ENCODE data around the gene NDUFA12. TPM values are rescaled to one million over a fixed set of nuclear protein-coding genes. Genes with fewer than 3 reads are reported as not detected.
"Not testable (repeated sequence)": the region's sequence is repeated elsewhere in the genome, so short reads cannot be mapped to it uniquely, and the experiment has no call there.

The NDUFA12 gene
- total RNA-seq, 1 experiment from 2014 or later: 89.0 TPM

DNA sequence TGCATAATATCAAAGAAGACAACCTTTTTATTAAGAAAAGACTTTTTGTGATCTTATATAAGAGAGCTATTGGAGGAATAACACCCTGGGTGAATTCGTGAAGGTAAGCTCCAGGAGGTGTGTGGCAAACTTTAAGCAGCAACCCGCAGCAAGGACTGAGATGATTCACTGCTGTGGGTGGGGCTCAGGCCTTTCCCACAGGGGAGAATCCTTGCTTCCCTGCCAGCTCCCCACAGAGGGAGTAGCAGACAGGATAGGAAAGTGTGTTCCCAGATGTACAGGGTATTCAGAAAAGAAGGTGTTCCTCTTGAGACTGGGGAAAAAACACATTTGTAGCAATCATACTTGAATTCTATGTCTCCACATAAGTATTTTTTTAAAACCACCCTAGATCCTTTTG lies 9.2 kb downstream of the NDUFA12 start:
- Histone ChIP-seq H3K36me3 (replicated peaks; ENCODE audit: control insufficient read depth, insufficient read depth, low read length) (peaks cover 2% of the 10 kb centered on the region), H3K4me3 (ENCODE audit: insufficient read depth, low read depth, low read length) (no peak overlapping the region), H3K27me3 (ENCODE audit: control insufficient read depth, insufficient read depth, low read length) (no peaks in the 10 kb centered on the region)
- DNase-seq: no peak

DNA sequence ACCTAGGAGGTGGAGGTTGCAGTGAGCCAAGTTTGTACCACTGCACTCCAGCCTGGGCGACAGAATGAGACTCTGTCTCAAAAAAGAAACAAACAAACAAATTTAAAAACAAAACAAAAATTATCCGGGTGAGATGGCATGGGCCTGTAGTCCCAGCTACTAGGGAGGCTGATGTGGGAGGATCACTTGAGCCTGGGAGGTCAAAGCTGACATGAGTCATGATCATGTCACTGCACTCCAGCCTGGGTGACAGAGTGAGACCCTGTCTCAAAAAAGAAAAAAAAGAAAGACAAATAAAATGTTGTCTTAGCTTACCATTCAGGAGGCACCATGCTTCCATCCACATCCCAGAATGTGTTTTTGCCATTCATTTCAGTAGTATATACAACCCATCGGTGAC lies 9.6 kb downstream of the NDUFA12 start:
- H3K27me3 ChIP-seq (ENCODE audit: control insufficient read depth, insufficient read depth, low read length); H3K36me3 ChIP-seq (replicated peaks; ENCODE audit: control insufficient read depth, insufficient read depth, low read length); DNase-seq; H3K4me3 ChIP-seq (ENCODE audit: insufficient read depth, low read depth, low read length): not testable (repeated sequence)

DNA sequence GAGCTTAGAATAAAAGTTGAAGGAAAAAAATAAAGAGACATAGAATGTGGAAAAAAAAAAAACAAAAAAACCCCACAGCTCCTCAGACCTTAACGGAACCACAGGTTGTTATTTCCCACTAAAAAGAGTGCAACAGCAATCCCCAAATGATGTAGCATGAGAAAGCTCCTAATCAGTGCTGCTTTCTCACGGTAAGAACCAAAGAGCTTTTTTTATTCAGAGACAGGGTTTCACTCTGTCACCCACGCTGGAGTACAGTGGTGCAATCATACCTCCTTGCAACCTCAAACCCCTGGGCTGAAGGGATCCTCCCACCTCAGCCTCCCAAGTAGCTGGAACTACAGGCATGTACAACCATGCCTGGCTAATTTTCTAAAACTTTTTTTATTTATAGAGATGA lies 13.3 kb downstream of the NDUFA12 start:
- DNase-seq: no peak
- no peaks in the 10 kb centered on the region for H3K27me3 ChIP-seq (ENCODE audit: control insufficient read depth, insufficient read depth, low read length)
- H3K36me3 ChIP-seq (replicated peaks; ENCODE audit: control insufficient read depth, insufficient read depth, low read length): peaks cover 2% of the 10 kb centered on the region

DNA sequence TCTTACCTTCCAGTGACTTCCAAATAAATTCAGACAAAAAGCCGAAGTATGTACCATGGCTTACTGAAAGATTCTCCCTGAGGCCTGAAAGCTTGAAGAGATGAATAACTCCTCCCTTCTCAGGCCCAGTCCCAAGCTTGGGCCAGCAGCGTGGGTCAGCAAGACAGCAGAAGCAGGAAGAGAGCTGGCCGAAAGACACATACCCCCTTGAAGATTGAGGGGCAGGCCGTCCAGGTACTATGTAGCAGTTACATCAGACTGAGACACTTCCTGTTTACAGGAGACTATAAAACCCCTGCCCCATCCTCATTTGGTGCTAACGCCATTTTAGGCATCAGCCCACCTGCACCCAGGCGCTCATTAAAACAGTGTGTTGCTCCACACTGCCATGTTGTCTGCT lies 15.0 kb downstream of the NDUFA12 start:
- H3K4me3 ChIP-seq (ENCODE audit: insufficient read depth, low read depth, low read length): no peak overlapping the region
- DNase-seq: no peak
- no peaks in the 10 kb centered on the region; the same call in 1 of the 2 replicates for H3K36me3 ChIP-seq (replicated peaks; ENCODE audit: control insufficient read depth, insufficient read depth, low read length)
- H3K27me3 ChIP-seq (ENCODE audit: control insufficient read depth, insufficient read depth, low read length): no peaks in the 10 kb centered on the region

More for the DNA sequence above, 13.3 kb downstream of the NDUFA12 start:
- H3K4me3 ChIP-seq (ENCODE audit: insufficient read depth, low read depth, low read length): no peak overlapping the region

DNA sequence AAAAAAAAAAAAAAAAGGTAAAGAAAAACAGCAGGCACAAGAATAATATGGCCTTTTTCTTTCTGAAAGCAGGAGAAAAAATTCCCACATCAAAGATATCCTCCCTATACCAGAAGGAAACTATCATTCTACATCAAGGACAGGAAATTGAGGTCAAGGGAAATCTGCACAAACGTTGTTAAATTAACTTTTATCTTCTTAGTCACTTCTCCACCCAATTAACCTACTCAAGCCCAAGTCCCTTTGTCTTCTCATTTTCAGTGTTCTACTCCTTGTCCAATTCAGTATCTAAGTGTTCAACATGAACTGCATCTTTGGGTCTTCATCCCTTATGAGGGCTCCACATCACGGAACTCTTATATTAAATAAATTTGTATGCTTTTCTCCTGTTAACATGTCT lies 15.7 kb downstream of the NDUFA12 start:
- no peak for DNase-seq
- Histone ChIP-seq H3K36me3 (replicated peaks; ENCODE audit: control insufficient read depth, insufficient read depth, low read length) (no peaks in the 10 kb centered on the region; the same call in 1 of the 2 replicates), H3K27me3 (ENCODE audit: control insufficient read depth, insufficient read depth, low read length) (no peaks in the 10 kb centered on the region), H3K4me3 (ENCODE audit: insufficient read depth, low read depth, low read length) (no peak overlapping the region)

DNA sequence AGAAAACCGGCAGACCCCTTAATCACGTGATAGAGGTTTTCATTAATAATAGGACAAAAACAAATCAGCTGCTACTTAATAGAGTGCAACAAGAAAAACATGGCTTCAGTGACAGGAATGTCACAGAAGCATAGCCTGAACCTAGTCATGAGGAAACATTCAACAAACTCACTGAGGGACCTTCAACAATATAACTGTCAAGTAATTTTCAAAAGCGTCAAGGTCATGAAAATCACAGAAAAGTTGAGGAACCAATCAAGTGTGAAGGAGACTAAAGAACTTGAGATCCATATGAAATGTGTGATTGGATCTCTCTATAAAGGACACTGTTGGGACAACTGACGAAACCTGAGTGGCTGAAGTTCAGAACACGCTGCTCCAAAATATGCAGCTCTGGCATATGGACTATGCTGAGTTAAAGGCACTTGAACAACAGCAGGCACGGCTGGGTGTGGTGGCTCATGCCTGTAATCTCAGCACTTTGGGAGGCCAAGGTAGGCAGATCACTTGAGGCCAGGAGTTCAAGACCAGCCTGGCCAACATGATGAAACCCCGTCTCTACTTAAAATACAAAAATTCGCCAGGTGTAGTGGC lies 16.3 kb downstream of the NDUFA12 start:
- DNase-seq: no peak
- Histone ChIP-seq H3K36me3 (replicated peaks; ENCODE audit: control insufficient read depth, insufficient read depth, low read length) (no peaks in the 10 kb centered on the region; the same call in 1 of the 2 replicates), H3K4me3 (ENCODE audit: insufficient read depth, low read depth, low read length) (no peak overlapping the region), H3K27me3 (ENCODE audit: control insufficient read depth, insufficient read depth, low read length) (no peaks in the 10 kb centered on the region)

DNA sequence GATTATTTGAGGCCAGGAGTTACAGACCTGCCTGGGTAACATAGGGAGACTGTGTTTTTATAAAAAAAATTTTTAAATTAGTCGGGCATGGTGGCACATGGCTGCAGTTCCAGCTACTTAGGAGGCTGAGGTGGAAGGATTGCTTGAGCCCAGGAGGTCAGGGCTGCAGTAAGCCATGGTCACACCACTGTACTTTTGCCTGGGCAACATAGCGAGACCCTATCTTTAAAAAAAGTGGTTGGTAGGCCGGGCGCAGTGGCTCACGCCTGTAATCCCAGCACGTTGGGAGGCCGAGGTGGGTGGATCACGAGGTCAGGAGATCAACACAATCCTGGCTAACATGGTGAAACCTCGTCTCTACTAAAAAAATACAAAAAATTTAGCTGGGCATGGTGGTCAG lies 18.4 kb downstream of the NDUFA12 start:
- H3K4me3 ChIP-seq (ENCODE audit: insufficient read depth, low read depth, low read length); H3K27me3 ChIP-seq (ENCODE audit: control insufficient read depth, insufficient read depth, low read length); H3K36me3 ChIP-seq (replicated peaks; ENCODE audit: control insufficient read depth, insufficient read depth, low read length); DNase-seq: not testable (repeated sequence)

DNA sequence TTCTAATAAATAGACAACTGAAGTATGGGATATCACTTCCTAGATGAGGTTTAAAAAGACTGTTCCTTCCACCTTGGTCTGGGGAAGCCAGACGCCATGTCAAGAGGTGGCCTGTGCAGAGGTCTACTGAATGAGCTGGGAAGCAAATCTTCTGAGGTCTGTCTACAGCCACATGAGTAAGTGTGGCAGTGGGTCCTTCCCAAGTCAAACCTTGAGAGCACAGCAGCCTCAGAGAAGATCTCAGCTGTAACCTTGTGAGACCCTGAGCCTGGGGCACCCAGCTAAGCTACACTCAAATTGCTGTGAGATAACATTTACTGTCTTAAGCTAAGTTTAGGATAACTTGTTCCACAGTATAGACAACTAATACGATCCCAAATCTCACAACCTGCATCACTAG lies 20.2 kb downstream of the NDUFA12 start:
- Histone ChIP-seq H3K27me3 (ENCODE audit: control insufficient read depth, insufficient read depth, low read length) (no peaks in the 10 kb centered on the region), H3K4me3 (ENCODE audit: insufficient read depth, low read depth, low read length) (no peak overlapping the region), H3K36me3 (replicated peaks; ENCODE audit: control insufficient read depth, insufficient read depth, low read length) (no peaks in the 10 kb centered on the region; the same call in 1 of the 2 replicates)
- no peak for DNase-seq

DNA sequence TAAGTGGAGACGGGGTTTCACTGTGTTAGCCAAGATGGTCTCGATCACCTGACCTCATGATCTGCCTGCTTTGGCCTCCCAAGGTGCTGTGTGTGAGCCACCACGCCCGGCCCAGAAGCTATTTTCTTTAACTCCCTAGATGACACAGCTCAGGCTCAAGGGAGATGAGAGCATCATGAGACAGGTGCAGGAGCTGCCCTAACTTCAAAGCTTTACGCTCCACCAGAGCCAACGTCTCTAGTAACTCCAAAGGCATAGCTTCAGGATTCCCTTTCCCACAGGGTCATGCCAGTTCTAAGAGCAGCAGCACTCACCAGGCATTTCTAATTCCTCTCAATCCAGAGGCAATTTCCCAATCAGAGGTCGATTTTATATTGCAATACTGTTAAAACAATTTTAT lies 21.0 kb downstream of the NDUFA12 start:
- no peak overlapping the region for H3K4me3 ChIP-seq (ENCODE audit: insufficient read depth, low read depth, low read length)
- no peak for DNase-seq
- no peaks in the 10 kb centered on the region for H3K27me3 ChIP-seq (ENCODE audit: control insufficient read depth, insufficient read depth, low read length)
- no peaks in the 10 kb centered on the region; the same call in 1 of the 2 replicates for H3K36me3 ChIP-seq (replicated peaks; ENCODE audit: control insufficient read depth, insufficient read depth, low read length)

DNA sequence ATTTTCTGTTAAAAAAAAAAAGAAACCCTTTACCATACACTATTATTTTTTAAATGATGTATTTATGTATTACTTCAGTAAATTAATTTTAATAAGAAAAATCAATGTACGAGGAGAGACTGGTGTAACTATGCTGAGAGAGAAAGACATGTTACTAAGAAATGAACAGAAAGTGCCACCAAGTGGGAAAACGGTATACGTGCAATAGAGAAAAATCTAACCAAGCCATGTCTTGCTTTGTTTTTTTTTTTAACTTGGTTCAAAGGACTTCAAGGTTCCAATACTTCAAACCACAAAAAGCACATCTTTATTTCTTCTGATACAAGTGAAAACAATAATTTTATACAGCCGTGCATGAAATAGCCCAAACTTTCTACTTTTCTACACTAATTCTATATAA lies 22.9 kb downstream of the NDUFA12 start:
- Histone ChIP-seq H3K27me3 (ENCODE audit: control insufficient read depth, insufficient read depth, low read length) (no peaks in the 10 kb centered on the region), H3K36me3 (replicated peaks; ENCODE audit: control insufficient read depth, insufficient read depth, low read length) (no peaks in the 10 kb centered on the region; the same call in 1 of the 2 replicates), H3K4me3 (ENCODE audit: insufficient read depth, low read depth, low read length) (no peak overlapping the region)
- DNase-seq: no peak

DNA sequence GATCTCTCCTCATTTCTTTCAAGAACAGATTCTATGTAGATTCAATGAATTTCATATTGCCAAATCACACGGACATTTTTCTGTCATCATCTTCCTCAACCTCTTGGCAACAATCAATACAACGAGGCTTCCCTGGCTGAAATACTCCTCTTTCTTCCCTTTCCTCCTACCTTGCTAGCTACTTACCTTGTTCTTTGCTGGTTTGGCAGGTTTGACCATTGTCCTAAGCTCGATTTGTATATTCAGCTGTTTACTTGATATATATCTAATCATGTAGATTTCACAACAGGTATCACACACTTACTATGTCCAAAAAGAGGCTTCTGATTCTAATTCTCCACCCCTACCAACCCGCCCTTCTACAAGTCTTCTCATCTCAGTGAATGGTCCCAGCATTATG lies 23.6 kb downstream of the NDUFA12 start:
- Histone ChIP-seq H3K27me3 (ENCODE audit: control insufficient read depth, insufficient read depth, low read length) (no peaks in the 10 kb centered on the region), H3K36me3 (replicated peaks; ENCODE audit: control insufficient read depth, insufficient read depth, low read length) (no peaks in the 10 kb centered on the region; the same call in 1 of the 2 replicates), H3K4me3 (ENCODE audit: insufficient read depth, low read depth, low read length) (no peak overlapping the region)
- DNase-seq: no peak

DNA sequence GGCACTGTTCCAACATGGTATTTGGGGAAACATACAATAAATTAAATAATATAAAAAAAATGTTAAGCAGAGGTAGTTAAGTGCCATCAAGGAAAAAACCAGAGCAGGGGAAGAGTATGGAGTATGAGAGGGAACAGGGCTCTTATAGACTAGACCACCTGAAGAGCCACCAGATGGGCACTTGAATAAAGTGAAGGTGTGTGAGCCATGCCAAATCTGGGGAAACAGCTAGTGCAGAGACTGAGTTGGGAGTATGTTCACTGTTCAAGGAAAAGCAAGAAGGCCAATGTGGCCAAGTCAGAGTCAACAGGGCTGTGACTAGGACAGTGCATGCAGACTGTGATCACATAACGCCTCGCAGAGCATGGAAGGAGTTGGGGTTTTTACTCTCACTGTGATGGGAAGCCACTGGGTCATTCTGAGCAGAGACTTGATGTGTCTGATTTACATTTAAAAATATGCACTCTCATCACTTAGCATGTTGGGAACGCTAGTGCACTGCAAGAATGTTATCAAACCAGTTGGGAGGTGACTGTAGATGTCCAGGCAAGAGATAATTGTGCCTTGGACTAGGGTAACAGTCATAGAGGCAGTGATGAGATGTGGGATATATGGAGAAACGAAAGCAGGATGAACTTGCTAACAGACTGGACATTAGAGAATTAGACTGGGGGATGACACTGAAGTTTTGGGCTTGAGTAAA lies 25.6 kb downstream of the NDUFA12 start:
- no peaks in the 10 kb centered on the region for H3K27me3 ChIP-seq (ENCODE audit: control insufficient read depth, insufficient read depth, low read length)
- H3K36me3 ChIP-seq (replicated peaks; ENCODE audit: control insufficient read depth, insufficient read depth, low read length): no peaks in the 10 kb centered on the region
- H3K4me3 ChIP-seq (ENCODE audit: insufficient read depth, low read depth, low read length): no peak overlapping the region
- no peak for DNase-seq

DNA sequence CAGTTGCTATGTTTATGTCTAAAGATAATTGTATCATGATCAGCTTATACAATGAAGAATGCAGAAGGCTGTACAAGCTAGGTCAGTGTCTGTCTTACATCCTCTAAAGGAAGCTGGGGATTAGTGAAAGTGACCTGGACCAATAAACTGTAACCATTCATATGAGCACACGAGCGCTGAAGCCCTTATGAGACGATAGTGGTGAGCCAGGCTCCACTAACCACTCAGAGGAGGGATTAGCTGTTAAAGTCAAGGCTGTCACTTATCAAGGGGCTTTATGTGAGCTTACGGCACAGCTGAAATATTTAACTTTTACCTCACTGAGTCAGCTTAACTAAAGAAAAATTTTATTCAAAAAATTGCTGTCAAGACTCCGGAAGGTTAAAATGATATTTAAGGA lies 30.3 kb downstream of the NDUFA12 start:
- H3K4me3 ChIP-seq (ENCODE audit: insufficient read depth, low read depth, low read length): no peak overlapping the region
- DNase-seq: no peak
- no peaks in the 10 kb centered on the region for H3K27me3 ChIP-seq (ENCODE audit: control insufficient read depth, insufficient read depth, low read length)
- H3K36me3 ChIP-seq (replicated peaks; ENCODE audit: control insufficient read depth, insufficient read depth, low read length): no peaks in the 10 kb centered on the region

DNA sequence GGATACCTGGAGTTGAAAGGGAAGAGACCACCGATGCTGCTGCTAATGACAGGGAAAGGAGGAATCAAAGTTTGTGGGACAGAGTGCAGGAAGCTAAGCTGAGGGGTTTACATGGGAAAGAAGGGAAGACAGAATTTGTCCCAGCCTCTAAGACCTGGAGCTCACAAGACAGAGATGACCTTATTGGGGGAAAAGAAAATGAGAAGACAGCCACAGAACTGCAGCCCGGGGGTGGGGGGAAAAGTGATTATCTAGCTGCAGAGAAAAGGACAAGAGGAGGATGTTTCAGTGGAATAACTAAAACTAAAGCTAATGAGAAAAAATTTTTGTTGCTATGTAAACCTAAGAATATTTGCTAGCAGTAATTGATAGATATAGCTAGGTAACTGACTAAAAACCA lies 30.7 kb downstream of the NDUFA12 start:
- Histone ChIP-seq H3K4me3 (ENCODE audit: insufficient read depth, low read depth, low read length) (no peak overlapping the region), H3K36me3 (replicated peaks; ENCODE audit: control insufficient read depth, insufficient read depth, low read length) (no peaks in the 10 kb centered on the region), H3K27me3 (ENCODE audit: control insufficient read depth, insufficient read depth, low read length) (no peaks in the 10 kb centered on the region)
- DNase-seq: no peak

DNA sequence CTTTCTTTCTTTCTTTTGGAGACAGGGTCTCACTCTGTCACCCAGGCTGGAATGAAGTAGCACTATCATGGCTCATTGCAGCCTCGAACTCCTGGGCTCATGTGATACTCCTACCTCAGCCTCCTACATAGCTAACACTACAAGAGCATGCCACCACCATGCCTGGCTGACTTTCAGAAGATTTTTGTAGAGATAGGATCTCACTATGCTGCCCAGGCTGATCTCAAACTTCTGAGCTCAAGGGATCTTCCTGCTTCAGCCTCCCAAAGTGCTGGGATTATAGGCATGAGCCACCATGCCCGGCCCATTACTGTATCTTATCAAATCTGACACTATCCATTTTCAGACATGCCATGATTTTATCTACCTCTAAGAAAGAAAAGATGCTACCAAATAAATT lies 31.6 kb downstream of the NDUFA12 start:
- DNase-seq: no peak
- no peaks in the 10 kb centered on the region for H3K36me3 ChIP-seq (replicated peaks; ENCODE audit: control insufficient read depth, insufficient read depth, low read length)
- no peaks in the 10 kb centered on the region for H3K27me3 ChIP-seq (ENCODE audit: control insufficient read depth, insufficient read depth, low read length)
- H3K4me3 ChIP-seq (ENCODE audit: insufficient read depth, low read depth, low read length): no peak overlapping the region

All from H7 (cell line).